Chondrocyte (in vitro differentiated cells): ENCODE data around the gene NUDCD2. TPM values are rescaled to one million over a fixed set of nuclear protein-coding genes. Genes with fewer than 3 reads are reported as not detected.
A peak's percentile ranks its signal among the peaks of the same experiment; 100 is the strongest.

Source experiments
- DNase-seq: peaks from one replicate; pipeline ENCODE4 v3.0.0; 2021; ENCODE audit warnings: mixed read lengths, low spot score
- H3K27ac Mint-ChIP-seq: one replicate; pipeline ENCODE4 v1.8.0; 2021; ENCODE audit warnings: mild to moderate bottlenecking, moderate library complexity, mixed read lengths; ENCODE audit not compliant: unreplicated experiment
- H3K27me3 Mint-ChIP-seq: 2 replicates; pipeline ENCODE4 v1.8.0; 2021; ENCODE audit warnings: low read depth, mixed read lengths
- H3K36me3 Mint-ChIP-seq: 2 replicates; pipeline ENCODE4 v1.8.0; 2021; ENCODE audit warnings: low read depth, mixed read lengths
- H3K4me1 Mint-ChIP-seq: 2 replicates; pipeline ENCODE4 v1.8.0; 2021; ENCODE audit warnings: low read depth, mild to moderate bottlenecking, mixed read lengths
- H3K4me3 Mint-ChIP-seq: one replicate; pipeline ENCODE4 v1.8.0; 2021; ENCODE audit warnings: mild to moderate bottlenecking, moderate library complexity, mixed read lengths; ENCODE audit not compliant: unreplicated experiment
- H3K9me3 Mint-ChIP-seq: 2 replicates; pipeline ENCODE4 v1.8.0; 2021; ENCODE audit warnings: low read depth, mixed read lengths
- CTCF ChIP-seq: fragments of 200-600 bp; sonication (generic); IDR thresholded peaks from 2 replicates; pipeline ENCODE4 v1.5.0; 2021; ENCODE audit warnings: antibody characterized with exemption, mild to moderate bottlenecking, moderate library complexity
- total RNA-seq: library from RNA; stranded (reverse); gene quantifications from 3 replicates; pipeline ENCODE4 v1.2.1, GENCODE V29; 2021

The NUDCD2 gene
- total RNA-seq, 1 donor from 2014 or later: 27.1 TPM

GRCh38 chr5:163439092-163439425 is 20.8 kb downstream of the NUDCD2 start:
- no peak for DNase-seq

GRCh38 chr5:163437309-163438182 is 22.4 kb downstream of the NUDCD2 start, which contains the start of gene CCNG1:
TSS of gene CCNG1 (plus strand) at chr5:163437595. CDS start at chr5:163439257, 1,662 bp downstream.
- H3K36me3 Mint-ChIP-seq: peaks cover 11% of the 10 kb centered on the region
- no peaks in the 10 kb centered on the region for H3K9me3 Mint-ChIP-seq
- TF ChIP-seq CTCF: no peak
- peak within 1 kb of the TSS; percentile 94 for H3K27ac Mint-ChIP-seq
- peak within 1 kb of the TSS; percentile 89 for H3K4me3 Mint-ChIP-seq
- H3K4me1 Mint-ChIP-seq: peaks cover 43% of the 10 kb centered on the region
- peaks cover 4% of the 10 kb centered on the region for H3K27me3 Mint-ChIP-seq
- DNase-seq: peak; percentile 95

More at GRCh38 chr5:163439092-163439425, 20.8 kb downstream of the NUDCD2 start:
- Mint-ChIP-seq H3K4me1 (peaks cover 43% of the 10 kb centered on the region), H3K4me3 (peak overlapping the region; percentile 89), H3K27me3 (no peaks in the 10 kb centered on the region), H3K27ac (peak overlapping the region; percentile 94), H3K36me3 (peaks cover 13% of the 10 kb centered on the region), H3K9me3 (no peaks in the 10 kb centered on the region)
- TF ChIP-seq CTCF: no peak

- peak overlapping the region; percentile 94 for H3K27ac Mint-ChIP-seq
- TF ChIP-seq CTCF: no peak
- peak overlapping the region; percentile 89 for H3K4me3 Mint-ChIP-seq
- no peaks in the 10 kb centered on the region for H3K9me3 Mint-ChIP-seq
- peaks cover 43% of the 10 kb centered on the region for H3K4me1 Mint-ChIP-seq
- DNase-seq: no peak
- peaks cover 8% of the 10 kb centered on the region for H3K27me3 Mint-ChIP-seq
- H3K36me3 Mint-ChIP-seq: peaks cover 6% of the 10 kb centered on the region
These were observed 22.9 kb downstream of the NUDCD2 start for GRCh38 chr5:163437011-163437308.

- DNase-seq: no peak
- Mint-ChIP-seq H3K36me3 (peaks cover 5% of the 10 kb centered on the region), H3K27me3 (peaks cover 13% of the 10 kb centered on the region), H3K9me3 (no peaks in the 10 kb centered on the region), H3K4me1 (peaks cover 43% of the 10 kb centered on the region), H3K4me3 (peak overlapping the region; percentile 89), H3K27ac (peak overlapping the region; percentile 9)
- no peak for TF ChIP-seq CTCF
These were observed 23.4 kb downstream of the NUDCD2 start for GRCh38 chr5:163436515-163436914.

- H3K4me1 Mint-ChIP-seq: peaks cover 23% of the 10 kb centered on the region
- no peak overlapping the region for H3K27ac Mint-ChIP-seq
- H3K4me3 Mint-ChIP-seq: no peak overlapping the region
- no peak for TF ChIP-seq CTCF
- peaks cover 13% of the 10 kb centered on the region for H3K27me3 Mint-ChIP-seq
- no peaks in the 10 kb centered on the region for H3K9me3 Mint-ChIP-seq
- no peak for DNase-seq
- no peaks in the 10 kb centered on the region for H3K36me3 Mint-ChIP-seq
These were observed 25.5 kb downstream of the NUDCD2 start for GRCh38 chr5:163434401-163434866.
